ENCODE results near the gene ADI1. TPM values are rescaled to one million over a fixed set of nuclear protein-coding genes. Genes with fewer than 3 reads are reported as not detected.

Gene ADI1
- total and polyA plus RNA-seq, 2 of the 4 experiments (the other 2 are of a cell fraction): 43.2 to 46.0 TPM

- Histone ChIP-seq H2BK15ac (ENCODE audit: low read depth, low read length) (no peak overlapping the region), H2BK20ac (ENCODE audit: low read depth, low read length) (no peak overlapping the region), H3K23ac (ENCODE audit: low read depth, low read length) (no peak overlapping the region), H3K27ac (ENCODE audit: insufficient read depth, low read length) (no peak overlapping the region), H2BK120ac (ENCODE audit: low read depth, low read length) (no peak overlapping the region), H3K4me3 (ENCODE audit: insufficient read depth, low read depth, low read length) (no peak overlapping the region), H3K18ac (ENCODE audit: low read depth, low read length) (no peak overlapping the region), H4K8ac (ENCODE audit: low read depth in 2 of 2, low read length in 2 of 2) (no peak overlapping the region), H3K27me3 (ENCODE audit: control insufficient read depth, insufficient read depth, low read length) (no peaks in the 10 kb centered on the region), H4K91ac (ENCODE audit: insufficient read depth, low read depth, low read length) (no peak overlapping the region), H2AFZ (replicated peaks; ENCODE audit: low read length, poor library complexity) (no peak overlapping the region), H3K9ac (ENCODE audit: low read depth, low read length) (no peak overlapping the region), H4K20me1 (ENCODE audit: insufficient read depth, low read length) (no peaks in the 10 kb centered on the region), H2BK5ac (ENCODE audit: low read depth, low read length, poor library complexity, severe bottlenecking) (no peak overlapping the region), H3K79me1 (ENCODE audit: low read depth in 1 of 2, low read length in 2 of 2) (peaks cover 0 to 5% of the 10 kb centered on the region in 2 experiments; a peak in 1 of 4 replicates), H2AK9ac (replicated peaks; ENCODE audit: low read depth, low read length, poor library complexity) (no peak overlapping the region), H4K5ac (ENCODE audit: low read depth, low read length) (no peak overlapping the region), H3K36me3 (ENCODE audit: control insufficient read depth, insufficient read depth, low read length) (peaks cover 29% of the 10 kb centered on the region), H3K9me1 (ENCODE audit: insufficient read depth, low read length) (peaks cover 5% of the 10 kb centered on the region; the same call in 1 of the 2 replicates), H3K4me2 (ENCODE audit: low read depth, low read length) (no peak overlapping the region), H2AK5ac (ENCODE audit: low read depth, low read length) (no peak overlapping the region), H3K4me1 (ENCODE audit: control insufficient read depth, insufficient read depth, low read length) (peaks cover 5% of the 10 kb centered on the region; the same call in 1 of the 2 replicates), H3K56ac (ENCODE audit: extremely low read depth, insufficient read depth, low read length) (no peak overlapping the region), H3K4ac (ENCODE audit: low read depth, low read length) (no peak overlapping the region), H3K9me3 (ENCODE audit: control insufficient read depth, insufficient read depth, low read length) (no peaks in the 10 kb centered on the region), H3K14ac (replicated peaks; ENCODE audit: low read depth, low read length) (no peak overlapping the region)
- intact Hi-C loops (cut with micrococcal nuclease) (no loop called here), dilution Hi-C loops (cut with HindIII; ENCODE audit: low sequenced_read_pairs, unreplicated experiment) (no loop called here), in situ Hi-C loops (cut with MboI; ENCODE audit: low sequenced_read_pairs) (no loop called here)
- TF ChIP-seq MAFK (IDR thresholded peaks at IDR 0.05; ENCODE audit: low read depth, low read length): no peak
- TF ChIP-seq RFX5 (IDR thresholded peaks at IDR 0.05; ENCODE audit: low read depth, low read length): no peak
- no peak for TF ChIP-seq USF2 (IDR thresholded peaks at IDR 0.05; ENCODE audit: low read depth, low read length)
- no peak for TF ChIP-seq RAD21 (IDR thresholded peaks at IDR 0.05; ENCODE audit: low read length)
- no peak for TF ChIP-seq SMC3 (IDR thresholded peaks at IDR 0.05; ENCODE audit: low read depth, low read length)
- no peak for TF ChIP-seq MAZ (IDR thresholded peaks at IDR 0.05; ENCODE audit: borderline replicate concordance, low read depth, low read length)
- no peak for TF ChIP-seq RCOR1 (IDR thresholded peaks at IDR 0.05; ENCODE audit: insufficient replicate concordance, low read length)
- no peak for TF ChIP-seq BHLHE40 (IDR thresholded peaks at IDR 0.05; ENCODE audit: low read depth, low read length)
- no peak for TF ChIP-seq MXI1 (IDR thresholded peaks at IDR 0.05; ENCODE audit: borderline replicate concordance, low read depth, low read length)
- no peak for TF ChIP-seq CTCF (conservative IDR thresholded peaks at IDR 0.05; ENCODE audit: low read depth, low read length)
- no peak for TF ChIP-seq CHD1 (IDR thresholded peaks at IDR 0.05; ENCODE audit: low read depth, low read length)
- TF ChIP-seq POLR2A (IDR thresholded peaks at IDR 0.05; ENCODE audit: low read depth, low read length): no peak
- no peak for TF ChIP-seq ELK1 (IDR thresholded peaks at IDR 0.05; ENCODE audit: borderline replicate concordance, low read depth, low read length)
- WGBS, 2 experiments (ENCODE audit: extremely low coverage in 2 of 2, insufficient read length in 1 of 2): no CpG with 5 or more reads among the region's 5 CpGs
- DNase-seq (no peak), ATAC-seq (ENCODE audit: low read depth) (no peak)
- BruUV-seq (replicated peaks): no TSS peak
- ChIA-PET POLR2A (ENCODE audit: unreplicated experiment) (no interaction called here), CTCF (no interaction called here)
These were observed 38.3 kb downstream of the ADI1 start for GRCh38 chr2:3481011-3481400.

All from IMR-90 (cell line).